T-helper 17 cell (primary cell): ENCODE data around the gene HELB. TPM values are rescaled to one million over a fixed set of nuclear protein-coding genes. Genes with fewer than 3 reads are reported as not detected.

ENCODE experiments used
- ATAC-seq: fragments of 150-1000 bp; cut with Tn5 transposase; 2 replicates; pipeline ENCODE4 v1.10.0; 2021; ENCODE audit warnings: mild to moderate bottlenecking, moderate library complexity
- DNase-seq, 3 donors: peaks; one replicate each; pipeline versions ENCODE4 v3.0.0 to v3.0.0-alpha.2; 2020 to 2021
- H3K9me3 ChIP-seq: one replicate; pipeline ENCODE4 v1.7.0; 2013; ENCODE audit warnings: low read length, mild to moderate bottlenecking; ENCODE audit not compliant: control insufficient read depth, poor library complexity, severe bottlenecking
- H3K27ac Mint-ChIP-seq: one replicate; pipeline ENCODE4 v1.8.0; 2022; ENCODE audit warnings: mild to moderate bottlenecking, moderate library complexity, mixed read lengths
- H3K27me3 Mint-ChIP-seq: one replicate; pipeline ENCODE4 v1.8.0; 2022; ENCODE audit warnings: mixed read lengths
- H3K36me3 Mint-ChIP-seq: one replicate; pipeline ENCODE4 v1.8.0; 2022; ENCODE audit warnings: low read depth, mixed read lengths
- H3K4me1 Mint-ChIP-seq: one replicate; pipeline ENCODE4 v1.8.0; 2022; ENCODE audit warnings: mild to moderate bottlenecking, mixed read lengths
- H3K4me3 Mint-ChIP-seq: one replicate; pipeline ENCODE4 v1.8.0; 2022; ENCODE audit warnings: mild to moderate bottlenecking, moderate library complexity, mixed read lengths
- total RNA-seq, 4 donors: library from RNA in 2 of 4; stranded (reverse) in 2 of 4; gene quantifications; one replicate each; pipeline ENCODE4 v1.2.3 and lab custom pipeline; 2022 to 2026

The HELB gene
- 10 to 100 TPM; 51.8 to 72.1 TPM for total RNA-seq
- 71.3 to 143 reads per million in 2 donors for total RNA-seq (lab: John Stamatoyannopoulos, UW)

DNA sequence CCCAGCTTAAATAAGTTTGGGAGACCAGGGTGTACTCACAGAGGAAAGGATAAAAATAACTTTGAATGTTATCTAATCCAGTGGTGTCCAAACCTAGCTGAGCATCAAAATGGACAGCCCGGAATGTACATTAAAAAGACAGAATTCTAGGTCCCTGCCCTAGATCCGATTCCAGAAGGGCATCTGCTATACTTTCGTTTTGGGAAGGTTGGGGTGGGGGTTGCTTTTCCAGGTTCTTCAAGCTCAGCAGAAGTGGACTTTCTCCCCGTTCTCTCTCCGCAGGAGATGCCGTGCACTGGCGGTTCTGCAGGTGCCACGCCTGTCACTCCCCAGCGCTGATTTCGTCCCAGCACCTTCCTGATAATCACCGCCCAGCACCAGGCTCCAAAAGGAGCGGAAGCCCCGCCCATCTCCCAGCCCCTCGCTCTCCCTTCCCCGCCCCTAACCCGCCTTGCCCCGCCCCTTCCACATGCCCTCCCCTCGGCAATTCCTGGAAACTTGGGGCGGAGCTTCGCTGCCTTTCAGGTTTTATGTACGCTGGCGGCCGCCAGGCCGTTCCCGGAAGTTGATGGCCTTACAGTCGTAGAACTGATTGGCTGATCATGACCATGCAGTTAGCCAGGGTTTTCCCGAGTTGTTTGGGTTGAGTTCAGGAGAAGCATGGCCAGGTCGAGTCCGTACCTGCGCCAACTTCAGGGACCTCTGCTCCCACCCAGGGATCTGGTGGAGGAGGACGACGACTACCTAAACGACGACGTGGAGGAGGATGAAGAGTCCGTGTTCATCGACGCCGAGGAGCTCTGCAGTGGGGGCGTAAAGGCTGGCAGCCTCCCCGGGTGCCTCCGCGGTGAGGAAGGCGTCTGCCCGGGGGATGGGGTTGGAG lies at the start of gene HELB:
Gene HELB (plus strand): TSS at position 550 of the 883 bp plus-strand sequence. CDS start 111 bp downstream, at position 661.
- ATAC-seq (peak; percentile 87), DNase-seq (peak; percentile 83 to 96 (median 95))
- Mint-ChIP-seq H3K27ac (peak within 1 kb of the TSS; percentile 99), H3K4me3 (peak within 1 kb of the TSS; percentile 99), H3K36me3 (peaks cover 17% of the 10 kb centered on the region), H3K27me3 (no peaks in the 10 kb centered on the region), H3K4me1 (peaks cover 44% of the 10 kb centered on the region)
- no peaks in the 10 kb centered on the region for H3K9me3 ChIP-seq

DNA sequence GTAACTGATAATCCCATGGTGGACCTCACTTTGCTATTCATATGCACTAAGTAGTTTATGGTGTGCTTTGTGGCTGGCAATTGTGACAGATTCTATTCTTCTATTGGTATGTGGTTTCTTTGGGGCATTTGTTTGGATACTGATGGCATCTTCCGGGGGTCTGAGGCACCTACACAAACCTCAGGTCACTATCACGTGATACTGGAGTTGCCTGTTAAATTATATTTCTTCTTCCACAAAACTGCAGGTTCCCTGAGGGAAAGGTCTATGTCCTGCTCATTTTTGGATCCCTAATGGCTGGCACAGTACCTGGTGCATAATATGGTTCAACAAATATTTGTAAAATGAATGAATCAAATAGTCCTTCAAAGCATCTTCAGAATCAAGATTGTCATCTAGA lies 49.5 kb upstream of the HELB start:
- Mint-ChIP-seq H3K4me3 (no peak overlapping the region), H3K27me3 (peaks cover 14% of the 10 kb centered on the region), H3K36me3 (no peaks in the 10 kb centered on the region), H3K4me1 (no peaks in the 10 kb centered on the region), H3K27ac (no peak overlapping the region)
- H3K9me3 ChIP-seq, result no peaks in the 10 kb centered on the region
- DNase-seq (no peak), ATAC-seq (no peak)

DNA sequence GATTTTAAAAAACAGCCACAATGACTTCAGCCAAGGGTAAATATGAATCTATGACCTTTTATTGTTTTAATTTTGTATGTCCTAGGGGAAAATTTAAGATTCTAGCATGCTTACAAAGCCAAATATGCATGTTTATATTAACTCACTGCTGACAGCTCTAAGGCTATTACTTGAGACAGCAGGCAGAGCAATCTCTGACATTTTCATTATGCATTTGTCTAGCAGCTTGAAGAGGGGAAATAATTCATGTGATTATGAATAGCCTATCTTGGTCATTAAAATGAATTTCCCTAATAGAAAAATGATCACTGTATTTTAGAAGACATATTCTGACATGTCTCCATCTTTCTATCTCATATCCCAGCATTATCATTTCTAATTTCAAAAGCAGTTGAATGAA lies 46.6 kb upstream of the HELB start:
- no peak for DNase-seq
- H3K9me3 ChIP-seq, result no peaks in the 10 kb centered on the region
- Mint-ChIP-seq H3K36me3 (peaks cover 5% of the 10 kb centered on the region), H3K4me3 (no peak overlapping the region), H3K27ac (no peak overlapping the region), H3K4me1 (peaks cover 2% of the 10 kb centered on the region), H3K27me3 (peaks cover 29% of the 10 kb centered on the region)
- no peak for ATAC-seq

DNA sequence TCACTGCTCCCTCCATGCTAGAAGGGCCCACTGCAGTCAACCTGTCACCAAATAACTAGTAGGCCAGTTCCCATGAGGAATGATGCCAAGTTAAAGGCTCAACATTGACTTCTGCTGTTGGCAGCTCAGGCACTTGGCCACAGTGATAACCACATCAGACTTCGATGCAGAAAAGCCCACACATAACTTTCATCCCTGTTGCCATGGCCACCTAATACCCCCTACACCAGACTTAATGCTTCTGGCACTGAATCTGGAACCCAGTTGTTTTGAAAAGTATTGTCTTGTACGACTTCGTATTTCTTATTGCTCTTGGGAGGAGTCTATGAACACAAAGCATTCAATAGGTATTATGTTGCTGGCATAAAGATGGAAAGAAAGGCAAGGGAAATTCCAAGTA lies 44.3 kb upstream of the HELB start:
- H3K4me3 Mint-ChIP-seq, result no peak overlapping the region
- peaks cover 2% of the 10 kb centered on the region for H3K4me1 Mint-ChIP-seq
- H3K9me3 ChIP-seq, result no peaks in the 10 kb centered on the region
- ATAC-seq, result no peak
- no peak overlapping the region for H3K27ac Mint-ChIP-seq
- H3K36me3 Mint-ChIP-seq, result peaks cover 5% of the 10 kb centered on the region
- peaks cover 40% of the 10 kb centered on the region for H3K27me3 Mint-ChIP-seq
- DNase-seq, result no peak

DNA sequence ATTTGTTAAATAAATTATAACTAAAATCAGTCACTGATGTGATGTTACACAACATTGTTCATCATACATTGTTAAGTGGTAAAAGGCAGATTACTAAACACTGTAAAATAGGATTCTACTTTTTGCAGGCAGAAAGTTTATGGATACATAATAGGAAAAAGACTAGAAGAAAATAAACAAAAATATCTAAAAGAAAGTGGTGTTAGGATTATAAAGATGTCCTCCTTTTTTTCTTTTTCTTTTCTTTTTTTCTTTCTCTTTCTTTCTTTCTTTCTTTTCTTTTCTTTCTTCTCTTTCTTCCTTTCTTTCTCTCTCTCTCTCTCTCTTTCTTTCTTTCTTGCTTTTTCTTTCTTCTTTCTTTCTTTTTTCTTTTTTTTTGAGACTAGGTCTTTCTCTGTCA lies 39.6 kb upstream of the HELB start:
- ATAC-seq (no peak), DNase-seq (no peak)
- Mint-ChIP-seq H3K27ac (no peak overlapping the region), H3K4me1 (peaks cover 4% of the 10 kb centered on the region), H3K36me3 (peaks cover 7% of the 10 kb centered on the region), H3K27me3 (peaks cover 42% of the 10 kb centered on the region), H3K4me3 (no peak overlapping the region)
- no peaks in the 10 kb centered on the region for H3K9me3 ChIP-seq

DNA sequence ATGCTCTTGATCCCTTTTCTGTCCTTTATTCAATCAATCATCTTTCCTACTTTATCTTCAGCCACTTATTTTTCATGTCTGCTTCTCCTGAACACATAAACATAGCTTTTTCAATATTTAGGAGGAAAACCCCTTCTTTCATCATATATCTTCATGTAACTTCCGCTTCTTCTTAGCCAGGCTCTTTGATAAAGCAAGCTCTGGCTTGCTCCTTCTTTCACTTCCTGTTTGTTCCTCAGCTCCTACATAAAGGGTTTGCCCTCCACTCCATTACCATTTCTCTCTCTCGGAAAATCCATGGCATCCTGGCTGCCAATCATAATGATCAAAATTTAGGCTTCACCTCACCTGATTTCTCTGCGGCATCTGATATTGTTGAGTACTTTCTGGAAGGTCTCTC lies 33.7 kb upstream of the HELB start:
- peak; percentile 27 for ATAC-seq
- H3K9me3 ChIP-seq, result no peaks in the 10 kb centered on the region
- Mint-ChIP-seq H3K36me3 (peaks cover 2% of the 10 kb centered on the region), H3K4me3 (no peak overlapping the region), H3K27ac (no peak overlapping the region), H3K4me1 (peaks cover 6% of the 10 kb centered on the region), H3K27me3 (peaks cover 17% of the 10 kb centered on the region)
- DNase-seq, result no peak

DNA sequence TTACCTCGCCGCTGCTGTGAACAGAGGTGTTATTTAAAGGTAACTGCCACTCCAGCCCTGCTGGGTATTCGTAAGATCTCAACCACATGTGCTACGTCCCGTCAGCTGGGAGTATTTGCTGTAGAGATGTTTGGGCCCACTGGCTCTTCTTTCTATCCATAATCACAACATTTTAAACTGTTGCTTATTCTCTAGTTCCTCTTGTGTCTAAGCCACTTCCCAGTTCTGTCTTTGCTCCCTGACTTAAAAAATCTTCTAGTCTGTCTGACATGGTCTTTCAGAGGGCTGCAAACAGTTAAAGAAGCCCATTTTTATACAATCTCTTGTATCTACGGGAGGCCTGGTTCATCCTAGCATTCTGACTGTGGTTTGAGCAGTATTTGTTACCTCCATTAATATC lies 33.2 kb upstream of the HELB start:
- Mint-ChIP-seq H3K4me1 (peaks cover 6% of the 10 kb centered on the region), H3K36me3 (peaks cover 2% of the 10 kb centered on the region), H3K27me3 (peaks cover 16% of the 10 kb centered on the region), H3K4me3 (no peak overlapping the region), H3K27ac (no peak overlapping the region)
- no peak for ATAC-seq
- H3K9me3 ChIP-seq, result no peaks in the 10 kb centered on the region
- no peak for DNase-seq

DNA sequence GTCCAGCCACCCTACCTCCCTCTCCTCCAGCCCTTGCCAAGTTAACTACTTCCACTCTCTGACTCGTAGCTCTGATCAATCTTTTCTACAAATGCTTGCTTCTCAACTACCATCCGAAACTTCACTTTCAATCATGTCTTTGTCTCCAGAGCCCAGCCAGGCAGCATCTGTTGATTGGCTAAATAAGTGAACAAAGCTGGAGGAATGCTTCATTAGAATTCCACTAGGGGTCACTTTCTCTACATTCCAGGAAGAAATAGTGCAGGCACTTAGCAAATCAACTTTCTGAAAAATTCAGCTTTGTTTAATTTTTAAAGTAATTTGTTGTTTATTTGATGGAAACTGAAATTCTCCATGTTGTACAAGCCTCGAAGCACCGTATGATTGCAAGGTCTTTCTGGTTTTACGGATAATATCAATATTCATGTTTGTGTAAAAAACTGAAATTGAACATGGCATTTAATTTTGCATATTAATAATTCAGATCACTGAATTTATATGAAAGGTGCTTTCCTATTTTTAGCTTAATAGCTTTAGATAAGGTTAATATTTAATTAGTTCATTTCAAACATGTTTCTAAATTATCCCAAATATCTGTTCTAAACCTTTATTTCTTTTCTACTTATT lies 32.4 kb upstream of the HELB start:
- Mint-ChIP-seq H3K36me3 (peaks cover 2% of the 10 kb centered on the region), H3K27me3 (peaks cover 9% of the 10 kb centered on the region), H3K4me3 (no peak overlapping the region), H3K4me1 (peaks cover 4% of the 10 kb centered on the region), H3K27ac (no peak overlapping the region)
- H3K9me3 ChIP-seq, result no peaks in the 10 kb centered on the region
- DNase-seq (no peak), ATAC-seq (peak; percentile 72)

DNA sequence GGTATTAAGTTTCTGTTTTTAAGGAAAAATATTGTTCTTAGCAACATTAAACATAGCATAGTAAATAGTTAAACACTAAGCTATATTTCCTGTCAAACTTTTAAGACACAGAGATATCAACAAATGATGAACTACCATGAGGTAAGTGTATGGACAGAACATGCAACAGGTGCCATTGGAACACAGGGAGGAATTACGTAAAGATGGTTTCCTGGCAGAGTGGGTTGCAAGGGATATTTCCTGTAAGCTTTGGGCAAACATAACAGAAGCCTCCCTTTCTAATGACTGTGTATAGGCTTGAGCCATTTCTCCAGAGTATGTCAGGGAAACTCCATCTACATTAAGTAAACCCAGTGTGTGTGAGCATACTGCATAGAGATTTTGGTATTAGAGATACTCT lies 31.7 kb upstream of the HELB start:
- Mint-ChIP-seq H3K27ac (no peak overlapping the region), H3K36me3 (peaks cover 2% of the 10 kb centered on the region), H3K27me3 (peaks cover 9% of the 10 kb centered on the region), H3K4me3 (no peak overlapping the region), H3K4me1 (peaks cover 4% of the 10 kb centered on the region)
- no peak for ATAC-seq
- no peaks in the 10 kb centered on the region for H3K9me3 ChIP-seq
- DNase-seq, result no peak

DNA sequence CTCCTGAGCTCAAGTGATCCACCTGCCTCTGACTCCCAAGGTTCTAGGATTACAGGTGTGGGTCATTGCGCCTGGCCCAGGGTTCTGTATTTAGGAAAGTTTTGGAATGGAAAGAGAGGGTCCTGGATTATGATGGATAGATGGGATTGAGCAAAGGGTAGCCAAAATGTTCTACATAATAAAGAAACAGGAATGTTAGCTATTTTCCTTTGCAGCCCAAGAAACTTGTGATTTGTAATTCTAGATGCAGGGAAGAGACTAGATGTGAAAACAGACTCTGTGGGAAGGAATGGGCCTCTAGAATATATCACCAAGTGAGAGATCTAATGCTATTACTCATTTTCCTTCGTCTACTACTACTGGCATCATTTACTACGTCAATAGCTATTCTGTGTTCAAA lies 29.6 kb upstream of the HELB start:
- no peak overlapping the region for H3K27ac Mint-ChIP-seq
- H3K9me3 ChIP-seq, result no peaks in the 10 kb centered on the region
- DNase-seq (no peak), ATAC-seq (no peak)
- H3K4me1 Mint-ChIP-seq, result peaks cover 4% of the 10 kb centered on the region
- H3K36me3 Mint-ChIP-seq, result no peaks in the 10 kb centered on the region
- no peak overlapping the region for H3K4me3 Mint-ChIP-seq
- no peaks in the 10 kb centered on the region for H3K27me3 Mint-ChIP-seq

DNA sequence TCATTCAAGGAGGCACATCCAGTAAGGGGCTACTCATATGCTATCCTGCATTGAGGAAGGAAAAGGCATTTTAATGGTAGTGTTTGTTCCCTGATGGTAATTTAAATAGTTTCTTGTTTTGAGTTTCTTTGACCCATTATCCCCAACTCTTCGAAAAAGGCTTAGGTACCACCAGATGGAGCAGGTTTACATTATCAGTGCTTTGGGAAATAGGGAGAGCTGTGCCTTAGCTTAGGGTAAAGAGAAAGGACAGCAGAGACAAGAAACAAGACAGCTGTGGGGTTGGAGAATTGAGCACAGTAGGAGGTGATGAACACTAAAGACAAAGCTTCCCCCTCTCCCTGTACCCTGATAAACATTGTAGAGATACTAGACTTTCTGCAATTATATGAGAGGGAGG lies 29.1 kb upstream of the HELB start:
- Mint-ChIP-seq H3K4me1 (peaks cover 8% of the 10 kb centered on the region), H3K27ac (no peak overlapping the region), H3K27me3 (no peaks in the 10 kb centered on the region), H3K36me3 (peaks cover 3% of the 10 kb centered on the region), H3K4me3 (no peak overlapping the region)
- H3K9me3 ChIP-seq, result no peaks in the 10 kb centered on the region
- no peak for ATAC-seq
- DNase-seq, result no peak

DNA sequence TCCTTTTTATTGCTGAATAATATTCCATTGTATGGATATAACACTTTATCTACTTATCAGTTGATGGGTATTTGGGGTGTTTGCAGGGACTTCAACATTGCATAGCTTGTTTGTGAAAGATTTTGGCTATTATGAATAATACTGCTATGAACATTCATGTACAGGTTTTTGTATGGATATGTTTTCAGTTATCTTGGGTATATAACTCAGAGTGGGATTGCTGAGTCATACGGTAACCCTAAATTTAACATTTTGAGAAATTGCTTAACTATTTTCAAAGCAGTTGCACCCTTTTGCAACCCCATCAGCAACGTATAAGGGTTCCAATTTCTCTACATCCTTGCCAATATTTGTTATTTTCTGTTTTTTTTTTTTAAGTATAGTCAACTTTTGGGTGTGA lies 27.3 kb upstream of the HELB start:
- H3K9me3 ChIP-seq, result no peaks in the 10 kb centered on the region
- ATAC-seq (no peak), DNase-seq (no peak)
- H3K4me3 Mint-ChIP-seq, result no peak overlapping the region
- H3K27me3 Mint-ChIP-seq, result no peaks in the 10 kb centered on the region
- peaks cover 3% of the 10 kb centered on the region for H3K36me3 Mint-ChIP-seq
- H3K4me1 Mint-ChIP-seq, result peaks cover 12% of the 10 kb centered on the region
- H3K27ac Mint-ChIP-seq, result no peak overlapping the region

DNA sequence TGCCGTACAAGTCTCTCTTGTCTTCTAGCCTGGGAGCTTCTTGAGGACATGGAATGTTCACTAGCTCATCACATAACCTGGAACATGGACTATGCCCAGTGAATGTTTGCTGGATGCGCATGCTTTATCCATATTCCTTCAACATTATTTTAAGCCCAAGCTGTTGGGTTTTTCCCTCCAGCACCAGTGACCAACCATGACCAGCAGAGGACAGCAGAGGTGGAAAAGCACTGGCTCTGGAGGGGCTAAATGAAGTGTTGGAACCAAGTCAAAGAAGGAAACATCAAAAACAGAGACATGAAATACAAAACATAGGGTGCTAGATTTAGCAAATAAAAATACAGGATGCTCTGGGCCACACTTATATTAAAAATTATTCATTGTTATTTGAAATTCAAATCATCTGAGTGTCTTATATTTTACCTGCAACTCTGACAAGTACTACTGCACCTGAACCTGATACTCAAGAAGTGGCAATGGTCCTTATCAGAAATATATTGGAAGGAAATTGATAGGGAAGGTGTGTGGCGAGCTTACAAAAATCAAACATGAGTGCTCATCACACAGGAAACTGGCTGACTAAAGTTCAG lies 23.1 kb upstream of the HELB start:
- ATAC-seq (peak; percentile 72), DNase-seq (peak in 1 of 3 donors; percentile 35)
- H3K4me1 Mint-ChIP-seq, result peaks cover 14% of the 10 kb centered on the region
- peak overlapping the region; percentile 60 for H3K27ac Mint-ChIP-seq
- H3K9me3 ChIP-seq, result no peaks in the 10 kb centered on the region
- peaks cover 7% of the 10 kb centered on the region for H3K36me3 Mint-ChIP-seq
- no peak overlapping the region for H3K4me3 Mint-ChIP-seq
- no peaks in the 10 kb centered on the region for H3K27me3 Mint-ChIP-seq
